HG02981 (cell line): ENCODE measurements around the gene FAAH.
A peak's percentile ranks its signal among the peaks of the same experiment; 100 is the strongest.

Source experiments
- ATAC-seq: cut with Tn5 transposase; IDR thresholded peaks from one replicate; pipeline ENCODE4 v1.9.1; 2021; ENCODE audit warnings: mild to moderate bottlenecking, moderate library complexity; ENCODE audit not compliant: unreplicated experiment

Gene FAAH

DNA sequence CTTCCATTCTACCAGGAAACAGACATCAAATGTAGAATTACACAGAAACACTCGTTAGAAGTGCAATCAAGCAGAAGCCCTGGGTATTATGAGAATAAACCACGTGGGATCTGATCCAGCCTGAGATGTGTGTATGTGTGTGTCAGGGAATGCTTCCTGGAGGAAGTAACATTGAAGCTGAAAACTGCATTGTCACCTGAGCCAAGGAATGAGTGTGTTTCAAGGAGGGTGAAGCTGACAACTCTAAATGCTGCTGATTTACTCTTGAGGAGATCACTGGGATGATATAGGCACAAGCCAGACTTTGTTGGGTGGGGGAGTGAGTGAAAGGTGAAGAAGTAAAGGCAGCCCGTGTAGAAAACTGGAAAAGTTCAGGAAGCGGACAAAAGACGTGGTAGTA is 27.6 kb downstream of the FAAH start:
- no peak for ATAC-seq

DNA sequence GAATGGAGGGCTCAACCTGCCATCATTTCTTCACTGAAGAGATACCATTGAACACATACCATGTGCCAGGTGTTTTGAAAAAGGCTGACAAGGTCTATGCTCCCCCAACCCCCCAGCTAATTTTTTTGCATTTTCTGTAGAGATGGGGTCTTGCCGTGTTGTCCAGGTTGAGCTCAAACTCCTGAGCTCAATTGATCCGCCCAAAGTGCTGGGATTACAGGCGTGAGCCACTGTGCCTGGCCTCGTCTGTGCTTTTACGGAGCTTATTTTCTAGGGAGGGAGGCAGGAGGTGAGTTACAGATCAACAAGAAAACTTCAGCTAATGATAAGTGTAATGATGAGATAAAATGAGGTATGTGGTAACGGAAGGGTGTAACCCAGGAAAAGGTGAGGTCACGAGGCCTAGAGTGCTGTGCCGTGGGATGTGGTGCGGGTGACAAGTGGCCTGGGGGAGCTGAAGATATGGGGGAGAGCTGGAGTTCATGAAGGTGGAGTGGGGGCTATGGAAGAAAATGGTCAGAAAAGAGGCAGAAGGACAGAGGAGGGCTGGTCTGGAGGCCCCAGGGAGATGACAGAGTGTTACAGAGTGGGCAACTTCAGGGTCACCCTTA is 28.2 kb downstream of the FAAH start:
- no peak for ATAC-seq

DNA sequence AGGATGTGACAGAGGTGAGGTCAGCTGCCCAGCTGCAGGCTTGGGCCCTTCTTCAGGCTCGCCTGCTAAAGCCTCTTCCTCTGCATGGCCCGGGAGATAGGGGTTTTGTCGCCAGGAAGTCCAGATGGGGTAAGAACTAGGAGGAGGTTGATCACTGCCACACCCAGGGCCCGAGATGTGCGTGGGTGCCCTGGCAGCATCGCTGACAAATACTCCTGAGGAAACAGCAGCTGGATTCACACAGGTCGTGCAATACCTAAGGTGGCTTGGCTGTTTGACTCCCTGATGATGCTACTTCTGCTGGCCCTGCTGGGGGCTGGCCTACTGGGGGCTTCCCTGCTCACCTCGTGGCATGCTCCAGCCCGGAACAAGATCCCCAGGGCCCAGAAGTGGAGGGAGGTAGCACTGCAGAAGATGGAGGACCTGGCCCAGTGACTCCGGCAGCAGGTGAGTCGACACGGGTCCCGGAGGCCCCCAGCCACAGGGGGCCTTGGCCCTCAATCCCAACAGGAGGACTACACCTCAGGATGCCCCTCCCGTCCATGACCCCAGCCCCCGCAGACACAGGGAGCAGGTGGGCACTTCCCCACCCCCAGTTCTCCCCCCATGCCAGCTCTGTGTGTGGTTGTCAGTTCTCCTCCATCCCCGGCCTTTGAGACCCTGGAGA is 29.6 kb downstream of the FAAH start:
- no peak for ATAC-seq

DNA sequence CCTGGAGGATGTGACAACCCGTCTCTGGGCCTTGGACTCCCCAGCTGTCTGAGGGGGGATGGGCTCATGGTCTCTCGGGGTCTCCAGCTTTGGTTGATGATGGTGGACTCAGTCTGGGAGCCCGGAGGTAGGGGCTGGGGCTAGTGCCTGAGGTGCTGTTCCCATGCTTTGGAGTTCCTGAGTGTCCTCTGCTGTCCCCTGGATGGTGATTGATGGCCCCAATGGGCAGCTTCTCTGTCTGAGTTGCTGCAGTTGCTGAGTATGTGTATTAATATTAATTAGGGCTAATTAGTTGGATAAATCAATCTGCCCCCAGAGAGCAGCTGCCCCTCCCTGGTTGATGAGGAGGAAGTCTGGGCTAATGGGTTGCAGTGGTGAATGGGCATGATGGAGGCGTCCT is 30.6 kb downstream of the FAAH start:
- no peak for ATAC-seq

DNA sequence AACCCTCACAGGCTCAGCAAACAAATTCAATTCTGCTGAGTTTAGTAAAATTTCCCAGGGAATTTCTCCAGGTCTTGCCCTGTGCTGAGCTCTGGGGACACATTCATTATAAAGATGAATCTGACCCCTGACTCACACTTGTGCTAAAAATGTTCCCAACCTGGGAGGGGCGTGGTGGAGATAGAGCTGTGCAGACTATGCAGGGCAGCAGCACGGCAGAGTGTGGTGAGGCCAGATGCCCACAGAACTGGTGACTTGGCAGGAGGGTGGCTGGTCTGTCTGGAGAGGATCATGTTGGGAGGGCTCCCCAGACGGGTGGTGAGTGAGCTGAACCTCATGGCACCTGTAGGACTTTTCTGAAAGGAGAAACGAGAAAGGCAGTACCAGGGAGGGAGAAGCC is 31.6 kb downstream of the FAAH start:
- ATAC-seq, result no peak

DNA sequence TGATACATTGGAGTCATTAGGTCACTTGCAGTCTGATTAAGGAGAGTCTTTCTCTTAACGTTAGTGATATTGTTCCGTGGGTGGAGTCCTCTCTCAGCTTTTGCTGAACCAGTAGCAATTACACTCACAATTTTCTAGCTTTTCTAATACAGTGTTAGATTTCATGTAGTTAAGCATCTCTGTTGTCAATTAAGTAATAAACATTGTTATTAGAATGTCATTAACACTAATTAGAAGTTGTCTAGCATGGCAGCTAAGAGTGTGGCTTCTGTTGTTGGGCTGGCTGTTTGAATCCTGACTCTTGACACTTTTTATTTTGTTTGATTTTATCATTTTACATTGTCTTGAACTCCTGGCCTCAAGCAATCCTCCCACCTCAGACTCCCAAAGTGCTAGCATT is 33.4 kb downstream of the FAAH start:
- no peak for ATAC-seq

DNA sequence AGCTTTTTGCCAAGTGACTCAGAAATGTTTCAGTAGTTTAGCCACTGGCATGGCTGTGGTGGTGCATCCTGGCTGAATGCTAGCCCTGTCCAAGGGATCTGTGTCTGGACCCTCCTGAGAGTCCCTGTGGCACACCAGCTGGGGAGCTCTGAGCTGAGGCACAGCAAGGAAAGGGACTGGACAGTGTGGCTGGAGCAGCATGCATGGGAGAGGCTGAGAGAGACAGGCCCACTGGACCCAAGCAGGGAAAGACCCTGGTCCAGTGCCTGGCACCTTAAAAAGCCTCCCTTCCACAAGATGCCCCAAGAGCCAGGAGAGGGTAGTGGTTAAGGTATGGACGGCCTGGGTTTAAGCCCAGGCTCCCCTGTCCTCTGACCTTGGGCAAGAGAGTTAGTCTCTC is 35.3 kb downstream of the FAAH start:
- ATAC-seq, result no peak

DNA sequence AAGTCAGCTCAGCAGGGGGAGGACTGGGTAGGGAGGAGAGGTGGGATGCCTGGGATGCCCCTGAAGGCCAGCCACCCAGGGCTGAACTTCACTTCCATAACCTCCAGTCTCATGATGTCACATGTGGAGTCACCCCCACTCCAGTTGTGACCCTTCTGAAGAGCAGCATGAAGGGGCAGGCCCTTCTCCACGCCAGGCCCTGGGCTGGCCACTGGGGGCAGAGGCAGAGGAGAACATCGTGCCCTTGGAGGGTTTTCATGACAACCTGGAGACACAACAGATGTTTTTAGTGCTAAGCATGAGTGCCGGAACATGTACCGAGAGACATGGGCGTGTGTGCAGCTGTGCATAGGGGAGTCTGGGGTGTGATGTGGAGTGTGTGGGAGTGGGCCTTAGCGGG is 37.6 kb downstream of the FAAH start:
- ATAC-seq, result no peak

DNA sequence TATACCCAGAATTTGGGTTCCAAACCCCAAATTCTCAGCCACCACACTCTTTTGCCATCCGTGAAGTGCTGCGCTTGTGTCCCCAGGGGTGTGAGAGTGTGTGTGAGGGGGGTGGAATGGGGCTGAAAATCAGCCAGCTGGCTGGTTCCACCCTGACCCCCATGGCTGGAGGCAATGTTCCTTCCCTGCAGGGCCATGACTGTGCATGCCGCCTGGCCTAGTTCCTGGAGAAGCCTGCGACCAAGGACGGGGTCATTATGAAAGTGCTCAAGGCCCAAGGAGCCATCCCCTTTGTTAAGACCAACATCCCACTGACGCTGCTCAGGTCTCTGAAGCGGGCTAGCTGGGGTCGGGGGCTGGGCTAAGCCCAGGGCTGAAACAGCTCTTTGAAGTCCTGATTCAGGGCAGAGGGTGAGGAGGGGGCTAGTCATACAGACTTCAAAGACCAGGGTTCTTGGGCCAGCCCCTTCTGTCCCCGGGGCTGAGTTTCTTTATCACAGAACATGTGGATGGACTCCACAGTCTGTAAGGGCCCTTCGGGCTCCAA is 38.7 kb downstream of the FAAH start:
- no peak for ATAC-seq

DNA sequence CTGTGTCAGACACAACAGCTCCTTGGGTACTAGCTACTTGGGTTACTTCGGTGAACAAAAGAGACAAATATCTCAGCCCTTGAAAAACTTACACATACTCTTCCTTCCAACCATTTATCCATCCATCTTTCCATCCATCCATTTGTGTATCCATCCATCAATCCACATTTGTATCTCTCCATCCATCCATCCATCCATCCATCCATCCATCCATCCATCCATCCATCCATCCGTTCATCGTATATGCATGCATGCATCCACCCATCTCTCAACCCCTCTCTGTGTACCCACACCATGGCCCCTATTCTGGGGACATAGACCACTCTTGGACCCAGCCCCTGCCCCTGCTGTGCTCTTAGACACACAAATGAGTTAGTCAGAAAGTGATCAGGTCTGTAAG is 40.2 kb downstream of the FAAH start:
- ATAC-seq, result no peak

DNA sequence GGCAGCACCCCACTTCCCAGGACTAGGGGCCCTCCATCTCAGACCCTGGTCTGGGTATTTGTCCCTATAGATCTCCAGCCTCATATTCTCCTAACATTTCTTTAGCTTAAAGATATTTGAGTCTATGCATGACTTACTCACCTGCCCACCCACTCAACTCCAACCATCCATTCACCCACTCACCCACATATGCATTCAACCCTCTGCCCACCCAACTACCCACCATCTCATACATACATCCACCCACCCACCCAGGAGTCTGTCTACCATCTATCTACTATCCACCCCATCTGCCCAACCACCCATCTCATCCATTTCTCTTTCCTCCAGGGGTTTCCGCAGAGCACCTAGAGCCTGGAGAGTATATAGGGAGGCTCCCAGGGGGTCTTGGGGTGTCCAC is 42.7 kb downstream of the FAAH start:
- ATAC-seq, result no peak

DNA sequence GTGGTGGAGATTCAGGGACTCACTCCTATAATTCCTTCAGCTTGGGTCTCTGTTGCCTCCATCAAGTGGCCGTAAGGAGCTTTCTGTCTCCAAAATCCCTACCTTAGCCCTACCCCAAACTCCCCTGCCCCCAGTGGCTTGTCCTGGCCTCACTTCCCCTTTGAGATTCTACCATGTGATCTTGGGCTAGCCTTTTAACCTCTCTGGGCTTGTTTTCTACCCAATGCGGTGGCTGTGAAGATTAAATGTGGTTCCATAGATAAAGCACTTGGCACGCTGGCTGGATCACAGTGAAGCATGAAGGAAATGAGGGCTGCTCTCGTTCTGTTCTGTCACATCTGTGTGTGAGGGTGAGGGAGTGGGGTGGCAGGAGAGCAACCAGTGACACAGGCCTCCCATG is 43.6 kb downstream of the FAAH start:
- ATAC-seq, result no peak

DNA sequence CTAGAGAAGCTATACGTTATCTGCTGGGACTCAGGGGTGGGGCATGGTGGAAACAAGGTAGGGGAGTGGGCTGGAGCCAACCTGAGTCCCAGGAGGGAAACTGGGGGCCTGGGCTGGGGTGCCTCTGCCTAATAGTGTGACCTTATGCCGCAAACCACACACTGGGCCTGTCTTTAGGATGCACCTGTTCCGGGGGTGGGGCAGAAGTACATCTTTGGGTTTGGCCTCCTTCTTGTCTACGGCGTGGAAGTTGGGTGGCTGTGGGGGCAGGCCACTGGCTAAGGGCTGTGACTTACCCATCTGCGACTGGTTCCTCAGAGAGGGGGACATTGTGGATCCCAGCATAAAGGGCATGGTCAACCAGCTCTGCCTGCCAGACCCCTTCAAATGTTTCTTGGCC is 44.2 kb downstream of the FAAH start:
- no peak for ATAC-seq

DNA sequence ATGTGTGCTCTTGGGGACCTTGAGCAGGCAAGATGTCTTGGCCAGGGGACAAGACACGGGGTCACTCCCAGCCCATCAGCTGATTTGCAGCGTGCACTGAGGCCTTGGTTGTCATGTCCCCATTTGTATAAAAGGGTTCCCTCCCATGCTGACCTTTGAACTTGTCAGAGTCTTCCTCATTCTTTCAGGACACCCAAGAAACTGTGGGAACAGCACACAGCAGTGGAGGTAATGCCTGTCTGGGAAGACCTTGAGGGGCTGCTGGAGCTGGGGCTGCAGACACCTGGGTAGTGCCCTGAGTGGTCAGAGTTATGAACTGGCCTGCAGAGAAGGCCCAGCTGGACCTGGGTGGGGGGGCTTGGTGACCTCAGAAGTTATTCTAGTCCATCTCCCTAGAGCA is 46.4 kb downstream of the FAAH start:
- ATAC-seq, result no peak

DNA sequence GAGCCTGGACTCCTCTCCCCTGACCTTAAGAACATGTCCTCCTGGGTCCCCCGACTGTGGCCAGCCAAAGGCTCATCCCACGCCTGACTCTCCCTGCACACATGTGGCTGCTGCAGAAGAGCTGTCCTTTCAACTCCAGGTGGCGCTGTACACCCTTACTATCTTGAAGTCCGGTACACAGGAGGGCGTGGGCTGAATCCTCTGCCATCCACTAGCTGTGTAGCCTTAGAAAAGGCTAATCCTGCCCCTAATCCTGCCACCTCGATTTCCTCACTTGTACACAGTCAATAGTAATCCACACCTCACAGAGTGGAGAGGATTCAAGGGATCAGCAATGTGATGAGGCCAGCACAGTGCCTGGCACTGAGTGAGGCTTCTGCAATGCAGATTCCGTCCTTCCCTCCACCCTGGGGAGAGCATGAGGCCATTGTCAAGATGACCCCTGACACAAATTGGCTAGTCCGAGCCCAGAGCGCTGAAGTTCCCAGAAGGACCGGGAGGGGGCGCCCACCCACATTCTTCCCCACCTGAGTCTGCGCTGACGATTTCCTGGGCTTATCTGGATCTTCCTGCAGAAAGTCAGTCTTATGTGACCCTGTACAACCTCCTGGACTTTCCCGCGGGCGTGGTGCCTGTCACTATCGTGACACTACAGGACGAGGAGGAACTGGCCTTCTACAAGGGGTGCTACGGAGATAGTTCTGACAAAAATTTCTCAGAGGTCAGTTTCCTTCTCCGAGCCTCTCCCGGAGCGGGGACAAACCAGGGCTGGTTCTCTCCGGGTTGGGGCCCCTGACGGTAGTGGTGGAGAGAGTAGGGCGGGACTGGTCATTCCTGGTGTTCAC is 48.4 kb downstream of the FAAH start:
- peak; percentile 57 for ATAC-seq

DNA sequence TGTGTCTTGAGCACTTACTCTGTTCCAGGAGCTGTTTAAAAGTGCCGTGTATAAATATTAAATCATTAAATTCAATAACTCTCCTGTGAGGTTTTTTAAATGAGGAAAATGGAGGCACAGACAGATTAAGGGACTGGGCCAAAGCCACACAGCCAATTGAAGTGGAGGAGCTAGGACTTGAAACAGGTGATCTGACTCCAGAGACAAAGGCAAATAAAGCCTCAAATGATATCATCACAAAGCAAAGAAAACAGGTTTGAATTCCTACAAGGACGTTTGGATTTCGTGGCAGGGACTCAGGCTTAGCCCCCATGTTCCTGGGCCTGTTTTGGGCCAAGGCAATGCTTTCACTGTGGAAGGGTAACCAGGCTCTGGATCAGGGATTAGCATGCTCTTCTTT is 50.3 kb downstream of the FAAH start:
- no peak for ATAC-seq

DNA sequence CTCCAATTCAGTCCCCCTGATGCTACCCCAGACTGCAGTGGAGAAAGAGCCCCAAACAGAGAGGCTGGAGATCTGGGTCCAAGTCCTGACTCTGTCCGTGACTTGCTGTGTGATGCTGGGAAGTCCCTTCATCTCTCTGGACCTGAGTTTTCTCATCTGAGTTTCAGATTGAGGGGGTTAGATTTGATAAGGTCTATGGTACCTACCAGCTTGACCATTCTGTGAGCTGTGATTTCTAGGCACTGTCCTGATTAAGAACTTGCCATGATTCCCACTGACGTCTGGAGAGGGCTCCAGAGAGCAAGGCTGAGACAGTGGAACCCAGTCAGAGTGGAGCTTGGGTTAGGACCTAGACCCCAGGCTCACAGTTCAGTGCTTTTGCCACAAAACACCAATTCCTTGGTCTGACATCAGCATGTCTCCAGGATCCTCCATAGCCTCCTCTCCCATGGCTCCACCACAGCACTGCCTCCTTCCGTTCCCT is 51.7 kb downstream of the FAAH start:
- ATAC-seq, result no peak

DNA sequence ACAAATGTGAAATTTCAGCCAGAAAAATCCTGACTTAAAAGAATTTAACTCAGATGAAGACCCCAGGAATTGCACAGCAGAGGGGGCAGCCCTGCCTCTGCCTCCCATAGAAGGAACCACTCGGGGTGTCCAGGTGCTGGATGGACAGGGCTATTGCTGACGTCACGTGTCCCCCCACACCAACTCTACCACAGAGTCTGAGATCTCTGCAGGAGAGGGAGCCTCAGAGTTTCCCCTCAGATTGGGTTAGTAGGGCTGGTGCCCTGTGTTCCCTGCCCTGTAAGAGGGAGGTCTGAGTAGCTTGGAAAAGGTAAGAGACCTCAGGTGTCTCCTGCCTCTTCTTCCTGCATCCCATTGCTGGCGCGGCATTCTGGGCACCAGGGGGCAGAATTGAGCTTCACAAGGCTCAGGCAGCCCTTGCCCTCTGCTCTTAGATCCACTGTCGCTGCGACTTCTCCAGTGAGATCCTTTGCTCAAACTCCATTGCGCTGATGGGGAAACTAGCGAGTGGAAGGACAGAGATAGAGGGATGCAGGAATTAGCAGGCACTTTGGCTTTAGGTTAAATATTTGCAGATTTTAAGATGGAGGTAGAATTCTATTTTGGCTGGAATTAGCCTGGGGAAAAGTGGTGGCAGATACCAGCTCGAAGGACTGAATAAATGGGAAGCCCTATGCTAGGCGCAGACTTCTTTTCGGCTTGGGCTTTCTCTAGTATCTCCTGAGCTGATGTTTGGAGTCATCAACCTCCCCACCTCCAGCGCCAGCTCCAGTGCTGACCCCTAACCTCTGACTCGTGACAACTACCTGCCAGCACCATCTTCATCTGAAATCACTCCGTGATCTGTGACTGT is 52.8 kb downstream of the FAAH start:
- no peak for ATAC-seq

DNA sequence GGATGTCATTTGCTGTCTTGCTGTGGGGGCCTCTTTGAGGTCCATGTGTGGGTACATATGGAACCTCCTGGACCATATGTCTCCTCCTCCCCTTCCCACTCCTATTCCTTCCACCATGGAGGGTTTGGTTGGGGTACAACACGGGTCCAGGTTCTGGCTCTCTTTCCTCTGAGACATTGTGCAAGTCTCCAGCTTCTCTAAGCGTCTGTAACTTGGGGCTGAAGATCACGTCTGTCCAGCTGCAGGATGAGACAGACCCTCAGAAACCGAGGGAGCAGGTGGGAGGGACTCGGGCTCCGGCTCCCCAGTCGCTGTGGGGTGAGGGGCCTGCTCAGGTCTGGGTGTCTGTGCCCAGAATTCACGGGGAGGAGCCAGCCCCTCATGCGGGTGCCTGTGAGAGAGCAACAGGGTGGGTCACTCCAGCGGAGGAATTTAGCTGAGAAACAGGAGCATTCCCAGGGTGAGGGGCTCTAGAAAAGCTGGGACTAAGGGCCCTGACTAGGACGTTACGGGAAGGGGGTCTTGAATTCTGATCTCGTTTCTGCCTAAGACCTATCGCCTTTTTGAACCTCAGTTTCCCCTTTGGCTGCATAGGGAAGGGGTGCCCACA is 53.5 kb downstream of the FAAH start:
- no peak for ATAC-seq

DNA sequence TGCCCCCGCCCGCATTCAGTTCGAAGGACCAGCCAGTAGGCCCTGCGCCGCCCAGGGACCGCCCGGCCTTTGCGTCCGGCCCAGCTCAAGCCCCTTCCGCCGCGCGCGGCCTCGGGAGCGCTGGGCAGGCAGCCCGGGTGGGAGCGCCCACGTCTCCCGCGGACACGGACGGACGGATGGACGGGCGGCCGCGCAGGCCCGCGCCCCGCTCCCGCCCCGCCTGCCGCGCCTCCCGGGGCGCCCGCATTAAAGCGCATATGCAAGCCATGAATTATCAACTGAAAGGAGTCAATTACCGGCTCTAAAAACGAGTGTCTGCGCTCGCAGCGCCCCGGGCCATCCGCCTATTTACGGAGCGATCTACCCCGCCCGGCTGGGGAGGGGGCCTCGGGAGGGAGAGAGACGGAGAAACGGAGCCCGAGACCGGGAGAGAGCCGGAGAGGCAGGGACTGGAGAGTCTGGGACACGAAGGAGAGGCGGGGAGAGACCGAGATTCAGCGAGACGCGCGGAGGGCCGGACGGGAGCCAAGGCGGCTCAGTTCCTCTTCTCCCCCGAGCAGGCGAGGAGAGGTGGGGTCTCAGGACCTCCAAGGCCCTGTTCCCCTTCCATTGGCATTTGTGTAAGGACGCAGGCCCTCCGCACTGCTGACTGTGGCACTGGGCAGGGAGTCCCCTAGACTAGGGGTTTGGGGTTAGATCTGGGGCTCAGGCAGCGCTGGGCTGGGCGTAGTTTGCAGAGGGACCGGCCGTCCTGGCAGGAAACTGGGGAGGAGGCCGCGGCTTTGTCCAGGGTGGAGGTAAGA is 54.2 kb downstream of the FAAH start:
- no peak for ATAC-seq
